ENCODE results near the gene TMEM116.

DNA sequence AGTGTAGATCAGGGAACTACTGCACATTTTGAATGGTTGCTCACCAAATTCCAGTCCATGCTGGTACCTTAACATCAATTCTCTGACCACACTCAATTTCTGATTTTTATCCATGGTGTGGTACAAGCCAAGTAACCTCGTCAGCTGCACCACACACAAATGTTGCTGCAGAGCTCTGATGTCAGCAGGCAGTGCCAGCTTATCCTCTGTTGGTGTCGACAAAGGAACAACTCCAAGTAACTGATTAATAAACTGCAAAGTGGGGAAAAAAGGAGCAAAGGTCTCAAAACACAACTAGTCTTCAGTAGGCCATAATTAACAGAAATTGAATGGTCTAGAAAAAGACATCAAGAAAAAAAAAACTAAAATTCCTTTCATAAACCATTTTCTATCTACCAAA, 48.2 kb upstream of the TMEM116 start:
- TF ChIP-seq, protein P1, sequence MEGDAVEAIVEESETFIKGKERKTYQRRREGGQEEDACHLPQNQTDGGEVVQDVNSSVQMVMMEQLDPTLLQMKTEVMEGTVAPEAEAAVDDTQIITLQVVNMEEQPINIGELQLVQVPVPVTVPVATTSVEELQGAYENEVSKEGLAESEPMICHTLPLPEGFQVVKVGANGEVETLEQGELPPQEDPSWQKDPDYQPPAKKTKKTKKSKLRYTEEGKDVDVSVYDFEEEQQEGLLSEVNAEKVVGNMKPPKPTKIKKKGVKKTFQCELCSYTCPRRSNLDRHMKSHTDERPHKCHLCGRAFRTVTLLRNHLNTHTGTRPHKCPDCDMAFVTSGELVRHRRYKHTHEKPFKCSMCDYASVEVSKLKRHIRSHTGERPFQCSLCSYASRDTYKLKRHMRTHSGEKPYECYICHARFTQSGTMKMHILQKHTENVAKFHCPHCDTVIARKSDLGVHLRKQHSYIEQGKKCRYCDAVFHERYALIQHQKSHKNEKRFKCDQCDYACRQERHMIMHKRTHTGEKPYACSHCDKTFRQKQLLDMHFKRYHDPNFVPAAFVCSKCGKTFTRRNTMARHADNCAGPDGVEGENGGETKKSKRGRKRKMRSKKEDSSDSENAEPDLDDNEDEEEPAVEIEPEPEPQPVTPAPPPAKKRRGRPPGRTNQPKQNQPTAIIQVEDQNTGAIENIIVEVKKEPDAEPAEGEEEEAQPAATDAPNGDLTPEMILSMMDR (optimal IDR thresholded peaks at IDR 0.05 in 1 of 3, IDR thresholded peaks at IDR 0.05 in 1 of 3, conservative IDR thresholded peaks at IDR 0.05 in 1 of 3; ENCODE audit: extremely low read depth in 1 of 3, insufficient read depth in 2 of 3, low read length in 3 of 3): no peak
- no peak for TF ChIP-seq EZH2 (IDR thresholded peaks at IDR 0.05; ENCODE audit: low read length)
